GM18907 (cell line): ENCODE results near the gene ASTL.
"Not testable (repeated sequence)": the region's sequence is repeated elsewhere in the genome, so short reads cannot be mapped to it uniquely, and the experiment has no call there.

Experiments used
- ATAC-seq: cut with Tn5 transposase; IDR thresholded peaks from one replicate; pipeline ENCODE4 v1.9.1; 2021; ENCODE audit warnings: mild to moderate bottlenecking, moderate library complexity; ENCODE audit not compliant: unreplicated experiment

The ASTL gene

DNA sequence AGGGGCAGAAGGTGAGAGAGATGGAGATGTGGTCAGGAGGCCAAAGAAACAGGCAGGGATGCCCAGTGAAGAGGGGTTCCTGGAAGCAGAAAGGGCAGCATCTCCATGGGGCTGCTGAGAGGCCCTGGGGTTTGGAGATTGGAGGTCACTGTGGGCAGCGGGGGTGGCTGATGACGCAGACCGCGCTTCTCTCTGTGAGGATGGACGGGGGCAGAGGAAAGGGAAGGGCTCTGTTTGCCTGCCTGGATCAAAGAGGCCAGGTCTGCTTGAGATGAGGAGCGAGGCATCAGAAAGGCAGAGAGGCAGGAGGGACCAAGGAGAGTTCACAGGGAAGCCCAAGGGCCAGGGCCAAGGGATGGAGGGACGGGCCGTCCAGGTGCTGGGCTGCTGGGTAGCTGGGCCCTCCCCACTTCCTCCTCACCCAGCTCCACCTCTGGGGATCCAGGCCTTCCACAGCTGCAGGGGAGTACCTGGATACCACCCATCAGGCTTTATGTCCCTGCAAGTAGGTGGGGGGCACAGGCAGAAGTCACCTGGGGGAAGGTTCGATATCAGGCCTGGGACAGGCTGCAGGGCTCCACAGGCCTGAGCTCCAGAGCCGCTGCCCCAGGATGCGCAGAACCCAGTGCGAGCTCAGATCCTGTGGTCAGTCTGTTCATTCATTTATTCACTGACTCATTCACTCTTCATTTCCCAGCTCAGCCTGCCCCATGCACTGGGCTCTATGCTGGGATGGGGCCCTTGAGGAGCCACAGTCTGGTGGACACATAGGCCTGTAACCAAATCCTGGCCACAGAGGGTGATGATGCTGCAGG is 52.6 kb downstream of the ASTL start:
- ATAC-seq, result no peak

DNA sequence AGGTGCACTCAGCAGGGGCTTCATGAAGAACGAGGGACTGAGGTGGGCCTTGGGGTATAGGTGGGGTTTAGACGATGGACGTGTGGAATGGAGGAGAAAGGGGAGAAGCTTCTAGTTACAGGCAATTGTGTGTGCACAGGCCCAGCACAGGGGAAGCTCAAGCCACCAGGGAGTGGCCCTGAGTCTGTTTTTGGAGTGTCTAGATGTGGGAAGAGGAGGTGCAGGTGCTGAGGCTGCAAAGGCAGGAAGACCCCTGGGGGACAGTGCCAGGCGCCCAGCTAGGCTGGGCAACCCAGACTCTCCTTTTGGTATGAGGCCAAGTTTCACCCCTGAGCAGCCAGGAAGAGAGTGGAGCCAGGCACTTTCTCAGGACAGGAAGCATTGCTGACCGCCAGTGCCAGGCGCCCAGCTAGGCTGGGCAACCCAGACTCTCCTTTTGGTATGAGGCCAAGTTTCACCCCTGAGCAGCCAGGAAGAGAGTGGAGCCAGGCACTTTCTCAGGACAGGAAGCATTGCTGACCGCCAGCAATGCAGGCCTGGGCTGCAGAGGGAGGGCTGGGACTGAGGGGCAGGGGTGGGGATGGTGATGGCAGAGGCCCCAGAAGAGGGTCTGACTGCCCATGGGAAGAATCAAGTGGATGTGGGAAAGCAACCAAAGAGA is 53.3 kb downstream of the ASTL start:
- not testable (repeated sequence) for ATAC-seq

DNA sequence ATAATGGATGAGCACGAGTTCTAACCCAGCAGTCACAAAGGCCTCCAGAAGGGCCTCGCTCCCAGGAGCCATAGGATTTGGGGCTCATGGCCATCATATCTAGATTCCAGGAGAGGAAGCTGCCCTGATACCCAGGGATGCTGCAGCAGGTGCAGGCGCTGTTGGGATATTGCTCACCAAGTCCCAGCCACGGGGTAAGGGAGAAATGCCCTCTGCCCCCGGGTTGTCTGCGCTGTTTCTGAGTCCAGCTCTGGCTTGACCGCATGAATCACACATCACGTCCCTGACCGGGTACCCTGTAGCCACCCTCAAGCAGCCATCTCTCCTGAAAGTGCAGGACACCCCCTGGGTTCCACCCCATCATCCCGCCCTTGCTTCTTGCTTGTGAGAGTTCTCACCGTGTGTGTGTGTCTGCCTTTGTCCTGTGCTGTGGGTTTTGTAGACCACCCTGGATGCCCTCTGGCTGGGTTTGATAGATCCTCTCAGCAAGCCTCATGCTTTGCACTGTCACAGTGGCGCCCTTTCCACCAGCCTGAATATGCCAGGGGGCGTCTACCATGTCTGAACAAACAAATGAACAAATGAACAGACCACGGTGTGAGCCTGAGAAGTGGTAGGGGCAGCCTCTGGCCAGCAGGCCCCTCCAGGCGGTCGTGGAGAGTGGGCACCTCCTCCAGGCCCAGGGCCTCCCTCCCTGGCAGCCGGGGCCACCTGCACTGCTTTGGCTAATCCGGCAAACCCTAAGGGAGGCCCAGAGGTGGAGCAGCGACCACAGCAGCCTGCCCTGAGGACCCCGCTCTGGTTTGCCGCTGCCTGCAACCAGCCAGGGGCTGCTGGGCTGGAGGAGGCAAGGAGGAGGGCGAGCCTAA is 54.1 kb downstream of the ASTL start:
- no peak for ATAC-seq

DNA sequence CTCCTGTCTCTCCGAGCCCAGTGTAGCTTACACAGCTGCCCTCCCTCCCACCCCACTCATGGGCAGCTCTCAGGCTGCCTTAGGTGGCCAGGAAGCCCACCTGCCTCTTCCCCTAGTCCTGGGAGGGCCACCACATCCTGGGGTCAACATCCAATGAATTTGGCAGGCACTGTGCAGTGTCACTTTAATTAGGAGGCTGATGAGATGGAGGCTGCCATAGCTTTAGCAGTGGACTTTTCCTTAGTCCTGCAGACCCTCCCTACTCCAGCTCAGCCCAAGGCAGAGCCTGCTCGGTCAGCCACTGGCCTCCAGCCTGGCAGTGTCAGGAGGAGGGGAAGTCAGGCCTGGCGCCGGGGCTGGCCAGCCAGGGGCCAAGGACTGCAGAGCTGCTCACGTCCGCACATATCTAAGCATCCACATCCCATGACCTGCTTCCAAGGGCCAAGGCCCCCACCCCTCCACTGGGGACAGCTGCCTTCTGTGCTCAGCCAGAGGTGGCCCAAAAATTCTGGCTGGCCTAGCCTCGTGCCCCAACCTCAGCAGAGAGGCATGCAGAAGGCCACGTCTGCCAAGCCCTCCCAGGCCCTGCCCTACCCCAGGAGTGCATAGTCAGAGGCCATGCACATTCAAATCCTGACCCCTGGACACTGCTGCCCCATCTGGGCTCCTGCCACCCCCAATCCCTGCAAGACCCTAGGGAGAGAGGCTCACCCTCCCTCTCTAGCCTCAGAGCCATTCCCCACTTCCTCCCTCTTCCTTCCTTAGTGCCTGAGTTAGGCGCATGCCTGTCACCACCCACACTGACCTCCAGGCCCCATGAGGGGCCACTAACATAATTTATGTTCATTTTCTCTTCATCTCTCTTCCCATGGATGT is 55.0 kb downstream of the ASTL start:
- no peak for ATAC-seq

DNA sequence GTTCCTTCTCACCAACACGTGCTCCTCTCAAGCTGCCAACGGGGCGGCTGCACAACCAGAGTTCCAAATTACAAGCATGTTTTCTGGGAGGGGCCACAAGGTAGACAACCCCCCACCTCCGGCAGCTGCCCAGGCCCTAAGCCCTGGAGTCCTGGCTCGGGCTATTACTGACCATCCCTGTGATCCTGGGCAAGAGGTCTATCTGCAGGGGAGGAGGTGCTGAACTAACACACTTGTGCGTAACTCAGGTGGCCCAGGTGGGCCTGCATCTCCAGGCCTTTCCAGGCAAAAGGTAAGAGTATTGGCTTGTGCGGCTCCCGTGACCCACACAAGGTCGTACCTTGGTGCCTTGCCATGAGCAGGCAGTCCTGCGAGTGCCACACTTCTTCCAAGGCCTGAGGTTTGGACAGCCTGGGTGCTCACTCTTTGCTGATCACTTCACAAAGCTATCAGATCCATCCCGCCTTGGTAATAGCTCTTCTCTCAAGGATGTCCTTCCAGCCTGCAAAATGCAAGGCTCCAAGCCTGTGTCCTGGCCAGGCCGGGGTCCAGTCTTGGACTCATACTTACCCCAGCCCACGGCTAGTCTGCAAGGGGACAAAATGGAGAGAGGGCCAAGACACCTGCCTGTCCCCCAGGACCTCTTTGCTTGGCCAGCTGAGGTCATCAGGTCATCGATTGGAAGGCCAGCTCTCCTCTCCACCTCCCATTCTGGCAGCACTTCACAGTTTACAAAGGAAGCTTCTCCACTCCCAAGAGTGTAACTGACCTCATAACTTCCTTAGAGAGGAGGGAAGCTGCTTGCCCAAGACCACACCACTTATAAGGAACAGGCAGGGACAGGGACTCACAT is 55.9 kb downstream of the ASTL start:
- no peak for ATAC-seq

DNA sequence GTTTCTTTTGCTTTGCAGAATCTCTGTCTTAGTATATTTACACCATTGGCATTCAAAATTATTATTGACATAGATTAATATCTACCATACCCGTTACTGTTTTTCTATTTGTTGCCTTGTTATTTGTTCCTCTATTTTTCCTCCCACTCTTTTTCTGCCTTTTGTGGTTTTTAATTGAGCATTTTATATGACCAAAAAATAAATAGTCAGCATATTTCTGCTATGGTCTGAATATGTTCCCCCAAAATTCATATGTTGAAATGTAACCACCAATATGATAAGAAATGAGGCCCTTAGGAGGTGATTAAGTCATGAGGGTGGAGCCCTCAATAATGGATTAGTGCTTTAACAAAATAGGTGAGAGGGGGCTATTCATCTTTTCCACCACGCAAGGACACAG is 57.3 kb downstream of the ASTL start:
- ATAC-seq, result no peak

DNA sequence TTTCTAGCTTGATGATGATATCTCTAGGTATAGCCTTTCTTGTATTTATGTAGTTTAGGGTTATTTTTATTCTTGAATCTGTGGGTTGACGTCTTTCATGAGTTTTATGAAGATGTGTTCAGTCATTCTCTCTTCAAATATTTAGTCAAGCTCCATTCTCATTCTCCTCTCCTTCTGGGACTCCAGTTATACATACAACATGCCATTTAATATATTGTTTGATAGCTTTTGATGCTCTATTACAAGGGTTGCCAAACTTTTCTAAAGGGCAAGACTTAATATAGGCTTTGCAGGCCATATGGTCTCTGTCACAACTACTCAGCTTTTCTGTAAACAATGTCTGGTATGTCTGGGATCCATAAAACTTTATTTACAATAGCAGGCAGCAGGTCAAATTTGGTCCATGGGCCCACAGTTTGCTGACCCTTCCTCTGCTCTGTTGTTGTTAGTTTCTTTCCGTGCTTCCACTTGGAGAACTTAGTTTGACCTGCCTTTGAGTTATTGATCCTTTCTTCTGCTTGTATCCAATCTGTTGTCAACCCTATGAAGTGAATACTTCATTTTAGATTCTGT is 63.0 kb downstream of the ASTL start:
- ATAC-seq, result no peak

DNA sequence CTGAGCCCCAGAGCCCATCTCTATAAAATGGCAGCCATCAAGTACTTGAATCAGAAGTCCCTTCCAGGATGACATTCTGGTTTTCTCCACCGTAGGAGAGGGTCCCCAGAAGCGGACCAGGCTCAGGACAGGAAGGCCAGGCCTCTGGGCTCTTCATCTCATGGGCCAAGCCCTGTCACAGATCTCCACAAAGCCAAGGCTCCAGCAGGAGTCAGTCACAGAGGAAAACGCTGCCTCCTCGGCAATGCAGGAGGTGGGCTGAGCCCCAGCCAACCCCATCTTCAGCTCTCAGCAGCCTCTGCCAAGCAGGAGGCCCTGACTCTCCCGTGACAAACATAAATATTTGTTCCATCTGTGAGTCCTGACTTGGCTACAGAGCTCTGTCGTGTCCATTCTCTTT is 64.1 kb downstream of the ASTL start:
- ATAC-seq, result no peak

DNA sequence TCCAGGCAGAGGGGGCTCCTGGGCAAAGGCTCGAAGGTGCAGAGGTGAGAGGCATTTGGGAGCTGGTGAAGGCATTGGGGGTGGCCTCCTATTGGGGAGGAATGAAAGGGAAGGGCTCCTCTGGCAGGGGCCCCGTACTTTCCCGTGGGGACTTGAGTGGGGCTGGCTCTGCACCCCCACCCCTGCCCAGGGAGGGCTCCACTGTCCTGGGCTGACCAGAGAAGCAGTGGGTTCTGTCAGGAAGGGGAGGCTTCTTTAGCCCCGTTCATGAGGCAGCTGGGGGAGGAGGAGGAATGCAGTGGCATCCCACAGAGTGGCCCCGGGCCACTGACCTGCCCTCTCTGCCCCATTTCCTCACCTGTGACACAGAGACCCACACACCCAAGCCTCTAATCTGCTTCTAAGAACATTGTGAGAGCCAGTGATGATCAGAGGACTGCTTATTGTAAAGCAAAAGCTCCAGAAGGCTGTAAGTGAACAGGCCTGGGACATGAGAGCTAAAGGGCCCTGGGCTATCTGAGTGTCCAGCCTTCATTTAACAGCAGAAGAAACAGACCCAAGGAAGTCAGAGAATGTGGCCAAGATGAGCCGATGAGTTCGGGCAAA is 65.0 kb downstream of the ASTL start:
- no peak for ATAC-seq
